K562 (cell line): ENCODE data around the gene EGFR.

ENCODE experiments used
- CBFA2T2 ChIP-seq: fragments of 450-650 bp; conservative IDR thresholded peaks from 2 replicates; pipeline ENCODE4 v1.6.1; 2017; ENCODE audit warnings: mild to moderate bottlenecking
- CREB1 ChIP-seq, 2 experiments: sonication (generic) in 1 of 2; formaldehyde crosslinking in 1 of 2; IDR thresholded peaks; 2 replicates each; pipeline versions ENCODE4 v1.6.1 to v1.8.0; 2012 to 2022; ENCODE audit warnings: inconsistent platforms in 1 of 2, mild to moderate bottlenecking in 1 of 2, missing genetic modification reagents in 1 of 2, moderate library complexity in 1 of 2
- DIDO1 ChIP-seq: fragments of 450-650 bp; IDR thresholded peaks from 2 replicates; pipeline ENCODE4 v1.6.1; 2016; ENCODE audit warnings: low read depth, missing biosample characterization, missing genetic modification characterization
- EZH2 ChIP-seq: IDR thresholded peaks from 2 replicates; pipeline ENCODE4 v1.6.1; 2012; ENCODE audit warnings: low read depth, mild to moderate bottlenecking, inconsistent platforms, low read length, borderline replicate concordance
- MAX ChIP-seq: sonication (generic); formaldehyde crosslinking; IDR thresholded peaks from 2 replicates; pipeline ENCODE4 v1.9.0; 2022; ENCODE audit warnings: mild to moderate bottlenecking, missing genetic modification reagents
- MXI1 ChIP-seq: IDR thresholded peaks from 2 replicates; pipeline ENCODE4 v1.6.1; 2011; ENCODE audit warnings: low read depth, mild to moderate bottlenecking, improper control_type of control experiment, low read length
- PTTG1 ChIP-seq: fragments of 450-650 bp; IDR thresholded peaks from 2 replicates; pipeline ENCODE4 v1.6.1; 2016; ENCODE audit warnings: low read depth, mild to moderate bottlenecking, missing genetic modification characterization, missing compliant biosample characterization
- TAF7 ChIP-seq: fragments of 450-650 bp; IDR thresholded peaks from 2 replicates; pipeline ENCODE4 v1.6.1; 2016; ENCODE audit warnings: missing genetic modification characterization, missing compliant biosample characterization
- ZFP36 ChIP-seq: fragments of 150-350 bp; IDR thresholded peaks from 2 replicates; pipeline ENCODE4 v1.6.1; 2018; ENCODE audit warnings: low read length, low read depth; ENCODE audit not compliant: partially characterized antibody
- ZNF347 ChIP-seq: fragments of 450-650 bp; formaldehyde crosslinking; IDR thresholded peaks from 2 replicates; pipeline ENCODE4 v1.4.0; 2020; ENCODE audit warnings: low read depth, mild to moderate bottlenecking, moderate library complexity
- TF ChIP-seq, protein P1 (sequence below), 3 experiments: IDR thresholded peaks in 2 of 3; conservative IDR thresholded peaks in 1 of 3; 2 replicates each; pipeline ENCODE4 v1.5.1; 2011 to 2012; ENCODE audit warnings: low read length in 3 of 3, mild to moderate bottlenecking in 3 of 3, control low read depth in 2 of 3, improper control_type of control experiment in 1 of 3, inconsistent platforms in 1 of 3, low read depth in 1 of 3, mixed read lengths in 1 of 3, moderate library complexity in 1 of 3; ENCODE audit not compliant: insufficient read depth in 2 of 3
- TF ChIP-seq, protein P2 (sequence below): sonication (generic); formaldehyde crosslinking; IDR thresholded peaks from 2 replicates; pipeline ENCODE4 v1.8.1; 2023; ENCODE audit warnings: mild to moderate bottlenecking, missing genetic modification reagents

DNA sequence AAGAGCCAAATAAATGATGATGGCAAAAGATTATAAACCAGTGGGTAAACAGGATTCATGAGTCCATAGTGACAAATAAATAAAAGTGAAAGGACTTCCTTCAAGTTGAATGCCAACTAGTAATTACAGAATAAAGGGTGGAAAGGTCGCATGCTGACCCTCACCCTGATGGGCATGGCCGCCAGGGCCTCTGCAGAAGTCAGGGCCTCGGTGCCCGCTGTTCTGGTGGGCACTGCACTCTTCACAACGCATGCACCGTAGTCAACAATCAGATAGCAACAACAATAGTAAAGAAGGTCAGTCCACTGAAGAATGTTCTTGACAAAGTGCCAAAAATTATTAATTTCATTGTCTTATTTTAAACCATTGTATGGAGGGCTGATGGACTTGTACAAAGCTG is 223.1 kb downstream of the EGFR start:
- no peak for TF ChIP-seq CBFA2T2
- TF ChIP-seq, protein P1, sequence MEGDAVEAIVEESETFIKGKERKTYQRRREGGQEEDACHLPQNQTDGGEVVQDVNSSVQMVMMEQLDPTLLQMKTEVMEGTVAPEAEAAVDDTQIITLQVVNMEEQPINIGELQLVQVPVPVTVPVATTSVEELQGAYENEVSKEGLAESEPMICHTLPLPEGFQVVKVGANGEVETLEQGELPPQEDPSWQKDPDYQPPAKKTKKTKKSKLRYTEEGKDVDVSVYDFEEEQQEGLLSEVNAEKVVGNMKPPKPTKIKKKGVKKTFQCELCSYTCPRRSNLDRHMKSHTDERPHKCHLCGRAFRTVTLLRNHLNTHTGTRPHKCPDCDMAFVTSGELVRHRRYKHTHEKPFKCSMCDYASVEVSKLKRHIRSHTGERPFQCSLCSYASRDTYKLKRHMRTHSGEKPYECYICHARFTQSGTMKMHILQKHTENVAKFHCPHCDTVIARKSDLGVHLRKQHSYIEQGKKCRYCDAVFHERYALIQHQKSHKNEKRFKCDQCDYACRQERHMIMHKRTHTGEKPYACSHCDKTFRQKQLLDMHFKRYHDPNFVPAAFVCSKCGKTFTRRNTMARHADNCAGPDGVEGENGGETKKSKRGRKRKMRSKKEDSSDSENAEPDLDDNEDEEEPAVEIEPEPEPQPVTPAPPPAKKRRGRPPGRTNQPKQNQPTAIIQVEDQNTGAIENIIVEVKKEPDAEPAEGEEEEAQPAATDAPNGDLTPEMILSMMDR (IDR thresholded peaks at IDR 0.05 in 2 of 3, conservative IDR thresholded peaks at IDR 0.05 in 1 of 3; ENCODE audit: insufficient read depth in 2 of 3, low read depth in 1 of 3, low read length in 3 of 3): no peak
- no peak for TF ChIP-seq ZNF347
- TF ChIP-seq EZH2: no peak
- TF ChIP-seq DIDO1: no peak
- no peak for TF ChIP-seq MXI1
- TF ChIP-seq ZFP36: no peak
- no peak for TF ChIP-seq PTTG1 (tag)
- TF ChIP-seq TAF7: no peak
- no peak for TF ChIP-seq CREB1 (IDR thresholded peaks at IDR 0.05)
- no peak for TF ChIP-seq CREB1 (CRISPR knock-in tag; IDR thresholded peaks at IDR 0.05)
- no peak for TF ChIP-seq MAX (CRISPR knock-in tag)
- TF ChIP-seq, protein P2, sequence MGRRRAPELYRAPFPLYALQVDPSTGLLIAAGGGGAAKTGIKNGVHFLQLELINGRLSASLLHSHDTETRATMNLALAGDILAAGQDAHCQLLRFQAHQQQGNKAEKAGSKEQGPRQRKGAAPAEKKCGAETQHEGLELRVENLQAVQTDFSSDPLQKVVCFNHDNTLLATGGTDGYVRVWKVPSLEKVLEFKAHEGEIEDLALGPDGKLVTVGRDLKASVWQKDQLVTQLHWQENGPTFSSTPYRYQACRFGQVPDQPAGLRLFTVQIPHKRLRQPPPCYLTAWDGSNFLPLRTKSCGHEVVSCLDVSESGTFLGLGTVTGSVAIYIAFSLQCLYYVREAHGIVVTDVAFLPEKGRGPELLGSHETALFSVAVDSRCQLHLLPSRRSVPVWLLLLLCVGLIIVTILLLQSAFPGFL: no peak
